ENCODE data around the gene MAPK9. TPM values are rescaled to one million over a fixed set of nuclear protein-coding genes. Genes with fewer than 3 reads are reported as not detected.

Gene MAPK9
- total and polyA plus RNA-seq, 7 donors: 20.5 to 45.7 (median 39.5) TPM

GRCh38 chr5:180323160-180323559 lies 31.3 kb upstream of the MAPK9 start:
- peaks cover 0 to 21% (median 0%) of the 10 kb centered on the region in 4 donors for H3K36me3 ChIP-seq
- no peak for DNase-seq
- intact Hi-C loops (cut with DNase I): no loop called here
- H3K27ac ChIP-seq: no peak overlapping the region
- no peaks in the 10 kb centered on the region for H3K9me3 ChIP-seq
- H3K4me1 ChIP-seq: no peaks in the 10 kb centered on the region
- H3K27me3 ChIP-seq: no peaks in the 10 kb centered on the region
- 85 to 89% methylated on average over 14 of the region's 14 CpGs for WGBS, 2 donors
- no peak overlapping the region for H3K4me3 ChIP-seq
- TF ChIP-seq CTCF (IDR thresholded peaks at IDR 0.05) (no peak), EP300 (IDR thresholded peaks at IDR 0.05) (no peak), POLR2AphosphoS5 (IDR thresholded peaks at IDR 0.05) (no peak)

- WGBS, 2 donors: 85 to 92% methylated on average over 23 of the region's 23 CpGs
- H3K4me3 ChIP-seq: no peak overlapping the region
Measured at GRCh38 chr5:180318456-180319089, 26.7 kb upstream of the MAPK9 start.

GRCh38 chr5:180316586-180316985 lies 24.7 kb upstream of the MAPK9 start:
- Histone ChIP-seq H3K36me3 (peaks cover 0 to 4% (median 0%) of the 10 kb centered on the region in 4 donors), H3K27ac (no peak overlapping the region), H3K4me3 (no peak overlapping the region), H3K4me1 (no peaks in the 10 kb centered on the region), H3K9me3 (no peaks in the 10 kb centered on the region), H3K27me3 (no peaks in the 10 kb centered on the region)
- DNase-seq: no peak
- intact Hi-C loops (cut with DNase I): no loop called here
- TF ChIP-seq EP300 (IDR thresholded peaks at IDR 0.05) (no peak), POLR2AphosphoS5 (IDR thresholded peaks at IDR 0.05) (no peak), CTCF (IDR thresholded peaks at IDR 0.05) (no peak), POLR2A (IDR thresholded peaks at IDR 0.05) (no peak)
- whole genome bisulfite sequencing, 2 donors: 93 to 94% methylated on average over 20 of the region's 20 CpGs

More at GRCh38 chr5:180318456-180319089, 26.7 kb upstream of the MAPK9 start:
- TF ChIP-seq CTCF (IDR thresholded peaks at IDR 0.05) (no peak), POLR2A (IDR thresholded peaks at IDR 0.05) (no peak), POLR2AphosphoS5 (IDR thresholded peaks at IDR 0.05) (no peak), EP300 (IDR thresholded peaks at IDR 0.05) (no peak)
- Histone ChIP-seq H3K4me1 (no peaks in the 10 kb centered on the region), H3K36me3 (peaks cover 0 to 5% (median 0%) of the 10 kb centered on the region in 4 donors), H3K27me3 (no peaks in the 10 kb centered on the region), H3K27ac (no peak overlapping the region), H3K9me3 (no peaks in the 10 kb centered on the region)
- DNase-seq: no peak
- intact Hi-C loops (cut with DNase I): no loop called here

GRCh38 chr5:180315762-180316212 lies 23.9 kb upstream of the MAPK9 start:
- no peak for DNase-seq
- Histone ChIP-seq H3K4me3 (no peak overlapping the region), H3K9me3 (no peaks in the 10 kb centered on the region), H3K27me3 (no peaks in the 10 kb centered on the region), H3K36me3 (no peaks in the 10 kb centered on the region), H3K4me1 (no peaks in the 10 kb centered on the region), H3K27ac (no peak overlapping the region)
- intact Hi-C loops (cut with DNase I): no loop called here
- TF ChIP-seq POLR2AphosphoS5 (IDR thresholded peaks at IDR 0.05): no peak
- TF ChIP-seq CTCF (IDR thresholded peaks at IDR 0.05): peak; percentile 40 to 84 (median 68)
- 62 to 67% methylated on average over 9 of the region's 9 CpGs for WGBS, 2 donors
